ENCODE results near the gene ICOS.
"Not testable (repeated sequence)": the region's sequence is repeated elsewhere in the genome, so short reads cannot be mapped to it uniquely, and the experiment has no call there.

Gene ICOS

DNA sequence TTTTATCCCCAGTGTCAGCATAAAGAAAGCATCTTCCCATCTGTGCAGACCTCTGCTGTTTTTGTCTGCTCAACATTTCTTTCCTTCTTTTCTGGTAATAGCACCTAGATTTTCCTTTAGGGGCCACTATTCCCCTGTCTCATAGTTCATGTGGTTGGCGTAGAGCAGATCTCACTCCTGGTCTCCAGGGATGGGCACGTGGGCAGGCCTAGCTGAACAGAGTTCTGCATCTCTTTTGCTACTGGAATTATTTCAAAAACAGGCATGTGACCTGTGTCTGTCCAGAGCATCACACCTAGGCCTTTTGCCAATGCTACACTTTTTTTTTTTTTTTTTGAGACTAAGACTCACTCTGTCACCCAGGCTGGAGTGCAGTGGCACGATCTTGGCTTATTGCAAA, 17.7 kb upstream of the ICOS start:
- DNase-seq: no peak

DNA sequence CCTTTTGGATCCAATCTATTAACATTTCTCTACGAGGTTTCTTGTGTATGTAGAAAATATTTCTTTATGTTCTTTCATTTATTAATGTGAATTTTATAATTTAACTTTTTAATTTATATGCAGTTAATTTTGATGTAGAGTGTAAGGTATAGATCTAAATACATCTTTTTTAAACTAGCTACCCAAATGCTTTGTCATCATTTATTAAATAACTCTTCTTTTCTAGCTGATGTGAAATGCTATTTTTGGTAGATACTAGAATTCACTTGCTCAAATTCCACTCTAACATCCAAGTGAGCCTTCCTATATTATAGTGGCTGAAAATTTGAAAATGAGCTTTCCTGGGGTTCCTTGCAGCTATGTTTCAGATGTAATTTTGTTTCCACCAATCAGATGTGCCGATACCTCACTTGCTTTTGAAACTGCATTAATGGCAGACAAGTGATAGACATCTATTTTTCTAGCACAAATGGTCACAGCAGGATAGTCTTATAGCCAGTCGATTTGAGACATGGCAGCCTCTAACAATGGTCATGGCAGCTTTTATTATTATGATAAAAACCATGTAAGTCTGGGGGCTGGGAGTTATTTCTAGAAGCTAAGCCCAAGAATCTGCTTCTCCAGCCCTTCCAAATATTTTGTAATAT, 10.9 kb upstream of the ICOS start:
- DNase-seq: no peak

DNA sequence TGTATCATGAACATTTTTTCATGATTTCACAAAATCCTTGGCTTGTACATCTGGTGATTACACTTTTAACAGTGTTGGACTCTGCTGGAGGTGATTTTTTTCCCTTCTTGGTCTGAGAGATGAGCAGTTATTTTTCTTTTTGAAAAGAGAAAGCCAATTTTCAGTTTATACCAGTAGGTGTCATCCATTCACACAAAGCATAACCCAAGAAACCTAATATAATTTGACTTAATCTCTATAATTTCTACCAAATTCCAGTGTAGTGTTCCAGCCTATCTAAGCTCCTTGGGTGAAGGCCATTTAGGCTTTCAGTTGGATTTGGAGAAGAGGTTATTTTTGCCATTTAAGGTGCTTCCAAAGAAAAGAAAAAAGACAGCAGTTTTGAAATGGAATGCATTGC, 7.7 kb upstream of the ICOS start:
- DNase-seq: no peak

DNA sequence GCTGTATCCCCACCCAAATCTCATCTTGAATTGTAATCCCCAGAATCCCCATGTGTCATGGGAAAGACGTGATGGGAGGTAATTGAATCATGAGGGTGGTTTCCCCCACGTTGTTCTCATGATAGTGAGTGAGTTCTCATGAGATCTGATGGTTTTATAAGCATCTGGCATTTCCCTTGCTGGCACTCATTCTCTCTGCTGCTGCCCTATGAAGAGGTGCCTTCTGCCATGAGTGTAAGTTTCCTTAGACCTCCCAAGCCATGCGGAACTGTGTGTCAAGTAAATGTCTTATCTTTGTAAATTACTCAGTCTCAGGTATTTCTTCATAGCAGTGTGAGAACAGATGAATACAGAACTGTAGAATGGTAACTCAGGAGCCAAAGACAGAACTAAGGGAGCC, 5.3 kb upstream of the ICOS start:
- not testable (repeated sequence) for DNase-seq

DNA sequence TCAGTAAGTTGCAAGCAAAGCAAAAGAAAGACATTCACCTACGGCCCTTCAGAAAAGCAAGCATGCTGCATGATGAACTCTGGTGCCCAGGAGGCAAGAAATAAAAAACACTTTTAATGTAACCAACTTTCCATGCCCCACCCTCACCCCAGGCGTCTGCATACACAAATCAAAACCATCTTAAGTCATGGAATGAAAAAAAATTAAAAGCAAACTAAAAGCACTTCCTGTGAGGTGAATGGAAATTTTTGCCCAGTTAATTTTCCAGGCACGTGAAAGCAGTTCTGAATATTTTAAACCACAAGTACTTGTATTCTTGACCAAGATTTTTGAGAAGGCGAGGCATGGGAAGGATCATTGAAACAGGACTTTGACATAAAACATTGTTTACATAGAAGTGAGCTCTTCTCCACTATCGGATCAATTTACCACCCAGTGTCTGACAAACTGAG, 2.5 kb upstream of the ICOS start:
- DNase-seq: no peak

DNA sequence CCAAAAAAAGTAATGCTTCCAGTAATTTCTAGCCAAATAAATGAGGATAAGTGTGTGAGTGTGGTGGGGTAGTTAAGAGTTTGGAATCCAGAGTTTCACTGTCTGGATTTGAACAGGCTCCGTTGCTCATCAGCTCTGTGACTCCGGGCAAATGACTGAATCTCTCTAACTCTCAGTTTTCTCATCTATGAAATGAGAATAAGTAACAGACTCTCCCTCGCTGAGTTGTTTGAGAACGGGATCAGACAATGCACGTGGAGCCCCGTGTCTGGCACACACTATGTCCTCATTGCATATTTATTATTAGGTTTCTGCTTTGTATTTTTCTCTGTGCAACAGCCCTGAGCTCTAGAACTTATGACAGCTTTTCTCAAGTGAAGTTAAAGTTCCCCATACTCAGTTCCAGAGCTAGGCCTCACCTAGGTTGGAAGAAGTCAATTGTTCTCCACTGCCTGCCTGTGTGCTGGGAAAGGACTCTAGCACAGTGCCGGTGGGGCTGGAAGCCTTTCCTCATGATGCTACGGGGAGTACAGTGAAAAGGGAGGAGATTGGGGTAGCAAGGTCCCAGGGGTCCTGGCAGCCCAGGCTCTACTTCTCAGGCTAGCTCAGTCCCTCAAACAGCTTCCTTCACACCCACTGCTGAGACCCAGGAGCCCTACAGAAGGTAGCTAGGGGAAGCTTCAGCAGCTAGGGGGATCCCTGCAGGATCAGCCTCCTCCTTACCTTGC, 1.7 kb upstream of the ICOS start:
- DNase-seq: no peak

DNA sequence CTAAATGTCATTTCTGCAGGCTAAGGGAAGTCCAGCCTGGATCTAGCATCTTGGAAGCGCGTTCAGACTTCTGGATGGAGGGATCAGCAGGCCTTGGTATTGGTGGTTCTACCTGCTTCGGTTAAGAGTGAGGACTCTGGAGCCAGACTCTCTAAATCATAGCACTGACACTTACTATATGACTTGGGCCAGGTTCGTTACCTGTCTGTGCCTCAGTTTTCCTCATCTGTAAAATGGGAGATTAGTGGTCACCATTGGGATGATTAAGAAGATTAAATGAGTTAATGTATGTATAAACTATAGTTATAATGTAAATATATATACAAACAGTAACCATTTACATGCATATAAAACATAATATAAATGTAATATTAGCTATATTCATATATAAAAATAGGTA, 995 bp upstream of the ICOS start:
- DNase-seq: no peak

DNA sequence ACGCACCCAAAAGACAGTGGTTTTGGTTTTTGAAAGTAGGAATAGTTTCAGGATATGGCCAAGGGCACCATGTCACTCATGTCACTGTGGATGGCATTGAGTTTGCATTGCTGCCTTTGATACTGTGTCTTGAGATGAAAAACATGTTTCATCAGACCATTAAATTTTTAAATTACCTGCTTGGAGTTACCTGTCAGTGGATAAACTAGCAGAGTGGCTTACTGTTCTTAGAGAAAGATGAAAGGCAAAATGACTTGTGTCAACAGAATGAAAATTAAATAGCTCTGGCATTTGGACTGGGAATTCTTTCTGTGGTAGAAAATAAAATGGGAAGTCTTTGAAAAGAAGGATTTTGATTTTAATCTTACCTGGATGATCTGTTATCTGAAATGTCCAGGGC, 386 bp downstream of the ICOS start:
- no peak for DNase-seq

DNA sequence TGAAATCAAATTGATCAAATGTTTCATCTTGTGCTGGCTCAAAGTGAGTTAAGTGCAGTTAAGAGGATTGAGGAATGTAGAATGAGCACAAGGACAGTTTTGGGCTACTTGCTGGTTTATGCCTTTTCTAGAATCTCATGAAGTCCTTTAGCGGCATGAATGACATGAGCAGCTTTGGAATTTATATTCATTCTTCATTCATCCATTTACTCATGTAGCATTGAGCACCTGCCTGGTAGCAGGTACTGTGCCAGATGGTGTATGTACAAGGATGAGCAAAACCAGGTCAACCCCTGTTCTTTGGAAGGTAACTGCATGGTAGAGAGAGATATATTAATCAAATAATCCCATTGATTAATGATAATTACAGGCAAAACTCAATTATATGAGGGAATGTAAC, 1.2 kb downstream of the ICOS start:
- no peak for DNase-seq

DNA sequence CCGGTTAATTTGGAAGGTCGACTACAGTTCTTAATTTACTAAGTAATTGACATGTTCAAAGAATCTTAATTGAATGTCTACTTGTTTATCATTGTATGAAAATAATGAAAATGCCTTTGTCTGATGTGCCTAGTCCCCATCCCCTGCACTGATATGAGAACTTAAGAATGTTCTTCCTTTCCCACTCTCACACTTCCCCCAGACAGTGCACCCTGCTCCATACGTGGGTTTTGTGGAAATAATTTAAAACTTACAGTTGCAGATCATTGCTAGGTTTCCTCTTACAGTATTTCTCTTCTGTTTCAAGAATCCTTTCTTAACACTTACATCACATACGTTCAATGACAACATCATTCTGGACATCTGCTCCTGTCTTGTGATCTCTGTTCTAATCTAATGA, 3.5 kb downstream of the ICOS start:
- no peak for DNase-seq

DNA sequence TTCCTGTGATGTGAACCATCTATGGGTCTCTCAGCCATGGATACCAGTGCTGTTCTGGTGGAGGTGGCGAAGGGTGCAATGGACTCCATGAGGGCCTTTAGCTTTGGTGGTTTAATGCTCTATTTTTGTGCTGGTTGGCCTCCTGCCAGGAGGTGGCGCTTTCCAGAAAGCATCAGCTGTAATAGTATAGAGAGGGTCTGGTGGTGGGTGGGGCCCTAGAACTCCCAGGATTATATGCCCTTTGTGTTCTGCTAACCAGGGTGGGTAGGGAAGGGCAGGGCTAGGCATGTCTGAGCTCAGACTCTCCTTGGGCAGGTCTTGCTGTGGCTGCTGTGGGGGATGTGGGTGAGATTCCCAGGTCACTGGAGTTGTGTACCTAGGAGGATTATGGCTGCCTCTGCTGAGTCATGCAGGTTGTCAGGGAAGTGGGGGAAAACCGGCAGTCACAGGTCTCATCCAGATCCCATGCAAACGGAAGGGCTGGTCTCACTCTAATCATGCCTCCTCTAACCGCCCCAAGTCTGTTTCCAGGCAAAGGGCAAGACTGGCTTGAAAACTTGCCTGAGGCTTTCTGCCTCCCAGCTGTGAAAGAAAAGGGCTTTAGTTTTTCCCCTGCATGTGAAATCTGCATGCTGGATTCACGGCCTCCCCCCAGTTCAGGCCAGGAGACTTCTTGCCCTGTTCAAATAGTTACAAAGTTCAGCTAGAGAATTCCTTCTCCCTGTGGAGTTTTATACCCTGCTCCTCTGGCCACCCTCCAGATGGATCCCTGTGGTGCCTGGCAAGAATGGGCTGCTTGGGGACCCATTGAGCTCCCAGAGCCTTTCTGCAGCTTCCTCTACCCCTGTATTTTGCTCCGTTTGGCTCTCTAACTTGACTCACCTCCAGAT, 7.2 kb downstream of the ICOS start:
- not testable (repeated sequence) for DNase-seq

DNA sequence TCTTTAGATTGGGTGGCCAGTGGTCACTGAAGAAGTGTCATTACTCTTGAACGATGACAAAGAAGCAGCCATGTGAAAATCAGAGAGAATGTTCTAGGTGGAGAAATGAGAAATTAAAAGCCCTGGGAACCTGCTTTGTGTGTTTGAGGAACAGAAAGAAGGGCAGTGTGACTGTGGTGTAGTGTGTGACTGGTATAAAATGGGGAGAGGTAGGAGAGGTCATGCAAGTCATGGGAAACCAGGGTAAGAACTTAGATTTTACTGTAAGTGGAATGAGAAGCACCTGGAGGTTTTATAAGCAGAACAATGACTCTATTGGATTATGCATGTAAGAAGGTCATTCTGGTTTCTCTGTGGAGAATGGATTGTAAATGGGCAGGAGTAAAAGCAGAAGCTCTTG, 12.2 kb downstream of the ICOS start:
- DNase-seq: no peak

DNA sequence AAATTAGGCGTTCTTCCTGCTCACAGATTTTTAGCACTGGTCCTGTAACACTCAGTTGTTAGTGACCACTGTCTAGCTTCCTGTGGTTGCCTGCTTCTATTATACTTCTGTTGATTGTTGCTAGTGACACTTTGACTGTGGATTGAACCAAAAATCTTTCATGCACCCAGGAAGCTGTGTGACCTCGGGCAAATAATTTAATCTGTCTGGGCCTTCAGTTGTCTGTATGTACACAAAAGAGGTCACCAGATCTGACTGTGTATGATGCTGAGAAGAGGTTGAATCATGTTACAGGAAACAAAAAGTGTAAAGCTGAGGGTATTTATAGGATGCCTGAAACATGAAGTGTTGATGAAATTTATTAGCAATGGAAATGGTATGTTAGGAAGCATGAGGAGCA, 12.7 kb downstream of the ICOS start:
- no peak for DNase-seq

DNA sequence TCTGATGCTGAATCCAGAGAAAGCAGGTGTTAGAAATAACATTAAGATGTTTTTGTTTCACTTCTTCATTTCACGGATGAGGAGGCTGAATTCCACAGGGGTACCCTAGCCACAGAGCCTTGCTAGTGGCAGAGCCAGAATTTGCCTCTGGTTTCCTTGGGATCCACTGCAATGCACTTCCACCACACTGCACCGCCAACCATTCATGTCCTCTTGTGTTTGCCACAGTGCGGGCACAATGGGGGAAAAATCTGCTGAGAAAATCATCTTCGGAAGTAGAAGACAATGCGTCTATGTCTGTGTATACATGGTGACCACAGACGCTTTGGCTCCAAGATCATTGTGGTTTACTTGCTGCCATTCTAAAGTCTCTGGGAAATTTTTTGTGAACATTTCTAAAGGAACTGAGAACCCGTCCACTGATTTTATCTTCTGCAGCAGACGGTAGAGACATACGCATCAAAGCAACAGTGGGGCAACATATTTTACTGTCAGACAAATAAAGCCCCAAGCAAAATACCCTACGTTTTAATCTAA, 14.9 kb downstream of the ICOS start:
- DNase-seq: no peak

DNA sequence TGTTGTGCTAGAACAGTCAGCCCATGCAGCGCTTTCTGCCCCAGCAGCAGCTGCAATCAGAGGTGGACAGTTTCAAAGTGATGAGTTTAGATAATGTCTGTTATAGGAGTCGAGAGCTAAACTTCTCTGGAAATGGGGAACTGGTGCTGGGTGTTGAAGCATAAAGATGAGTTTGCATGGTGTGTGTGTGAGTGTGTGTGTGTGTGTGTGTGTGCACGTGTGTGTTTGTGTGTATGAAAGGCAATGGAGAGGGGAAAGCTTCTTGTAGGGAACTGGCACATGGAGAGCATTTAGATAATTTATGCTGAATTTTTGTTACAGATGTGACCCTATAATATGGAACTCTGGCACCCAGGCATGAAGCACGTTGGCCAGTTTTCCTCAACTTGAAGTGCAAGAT, 22.7 kb downstream of the ICOS start:
- no peak for DNase-seq

DNA sequence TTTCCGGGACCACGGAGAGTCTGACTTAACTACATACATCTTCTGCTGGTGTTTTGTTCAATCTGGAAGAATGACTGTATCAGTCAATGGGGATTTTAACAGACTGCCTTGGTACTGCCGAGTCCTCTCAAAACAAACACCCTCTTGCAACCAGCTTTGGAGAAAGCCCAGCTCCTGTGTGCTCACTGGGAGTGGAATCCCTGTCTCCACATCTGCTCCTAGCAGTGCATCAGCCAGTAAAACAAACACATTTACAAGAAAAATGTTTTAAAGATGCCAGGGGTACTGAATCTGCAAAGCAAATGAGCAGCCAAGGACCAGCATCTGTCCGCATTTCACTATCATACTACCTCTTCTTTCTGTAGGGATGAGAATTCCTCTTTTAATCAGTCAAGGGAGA, 23.1 kb downstream of the ICOS start:
- no peak for DNase-seq

DNA sequence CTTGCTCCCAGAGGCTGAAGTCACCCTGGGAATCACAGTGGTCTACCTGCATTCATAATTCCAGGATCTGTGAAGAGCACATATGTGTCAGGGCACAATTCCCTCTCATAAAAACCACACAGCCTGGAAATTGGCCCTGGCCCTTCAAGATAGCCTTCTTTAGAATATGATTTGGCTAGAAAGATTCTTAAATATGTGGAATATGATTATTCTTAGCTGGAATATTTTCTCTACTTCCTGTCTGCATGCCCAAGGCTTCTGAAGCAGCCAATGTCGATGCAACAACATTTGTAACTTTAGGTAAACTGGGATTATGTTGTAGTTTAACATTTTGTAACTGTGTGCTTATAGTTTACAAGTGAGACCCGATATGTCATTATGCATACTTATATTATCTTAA, 24.2 kb downstream of the ICOS start:
- DNase-seq: no peak

DNA sequence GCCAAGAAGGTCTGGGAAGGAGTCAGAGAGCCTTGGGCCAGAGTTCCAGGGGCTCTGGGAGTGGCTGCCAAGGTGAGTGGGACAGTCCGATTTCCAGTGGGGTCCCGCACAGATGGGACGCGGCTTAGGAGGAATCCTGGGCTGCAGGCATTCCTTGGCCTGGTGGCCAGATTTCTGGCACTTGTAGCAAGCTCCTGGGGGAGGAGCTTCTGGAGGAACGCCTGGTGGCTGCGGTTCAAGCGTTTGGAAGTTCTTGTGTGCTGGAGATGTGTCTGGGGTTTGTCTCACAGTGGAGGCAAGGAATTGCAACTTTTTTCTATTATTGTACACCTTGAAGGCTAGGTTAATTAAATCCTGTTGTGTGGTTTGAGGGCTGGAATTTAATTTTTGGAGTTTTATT, 28.6 kb downstream of the ICOS start:
- not testable (repeated sequence) for DNase-seq

DNA sequence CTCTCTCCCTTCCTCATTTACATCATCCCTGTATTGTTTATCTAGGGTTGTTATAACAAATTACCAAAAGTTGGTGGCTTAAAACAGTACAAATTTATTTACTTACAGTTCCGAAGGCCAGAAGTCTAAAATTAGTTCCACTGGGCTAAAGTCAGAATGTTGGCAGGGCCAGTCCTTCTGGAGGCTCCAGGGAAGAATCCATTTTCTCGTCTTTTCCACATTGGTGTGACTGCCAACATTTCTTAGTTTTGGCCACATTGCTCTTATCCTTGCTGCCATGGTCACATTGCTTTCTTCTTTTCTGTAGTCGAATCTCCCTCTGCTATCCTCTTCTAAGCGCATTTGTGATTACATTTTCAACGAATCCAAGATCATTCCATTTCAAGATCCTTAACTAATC, 34.7 kb downstream of the ICOS start:
- DNase-seq: no peak

DNA sequence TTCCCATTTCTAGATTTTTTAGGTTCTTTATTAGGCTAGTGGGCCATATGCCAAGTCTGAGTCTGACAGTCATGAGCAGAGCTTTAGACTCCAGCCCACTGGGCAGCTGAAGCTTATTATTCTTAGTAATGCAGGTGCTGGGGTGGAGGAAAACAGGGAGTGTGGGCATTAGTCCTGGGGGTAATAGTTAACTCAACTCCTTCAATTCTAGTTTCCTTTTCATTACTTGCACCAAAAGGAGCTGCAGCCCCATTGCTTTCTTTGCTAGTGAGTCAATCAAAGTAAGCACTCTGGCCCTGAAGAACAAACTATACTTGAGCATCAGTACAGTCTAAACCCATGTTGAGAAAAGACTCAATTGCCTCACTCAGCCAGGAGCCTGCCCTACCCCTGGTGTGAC, 35.5 kb downstream of the ICOS start:
- no peak for DNase-seq

DNA sequence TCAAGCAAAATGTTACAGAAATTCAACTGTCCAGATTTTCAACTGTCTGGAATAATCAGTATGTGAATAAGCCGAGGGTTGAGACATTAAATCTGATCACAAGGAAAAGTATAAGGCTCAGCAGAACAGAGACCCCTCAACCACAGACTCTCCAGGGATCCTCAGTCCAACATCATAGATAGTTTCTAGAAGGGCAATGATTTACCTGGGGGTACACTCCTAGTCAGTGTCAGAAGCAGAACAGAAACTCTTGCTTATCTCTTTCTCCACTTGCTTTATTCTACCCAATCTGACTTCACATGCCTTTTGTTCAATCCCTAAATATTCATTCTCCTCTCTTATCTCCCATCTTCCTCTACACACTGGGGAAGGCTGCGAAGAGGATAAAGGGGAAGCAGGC, 36.4 kb downstream of the ICOS start:
- DNase-seq: no peak

DNA sequence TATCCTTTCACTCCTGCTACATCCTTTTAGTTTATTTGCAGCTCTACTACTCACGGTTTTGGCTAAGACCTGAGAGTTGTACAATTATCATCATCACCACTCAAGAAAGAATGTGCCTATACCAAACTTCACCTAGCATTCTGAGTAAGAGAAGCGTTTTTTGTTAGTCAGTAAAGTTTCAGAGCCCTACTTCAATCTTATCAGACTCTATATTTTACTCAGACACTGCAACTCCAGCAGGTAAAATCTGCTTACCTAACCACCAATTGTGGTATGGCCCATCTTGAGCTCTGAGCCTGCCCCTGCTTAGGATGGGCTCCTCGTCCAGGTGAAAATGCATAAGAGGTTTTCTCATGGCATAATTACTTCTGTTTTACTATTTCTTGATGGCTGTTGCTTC, 37.1 kb downstream of the ICOS start:
- no peak for DNase-seq

DNA sequence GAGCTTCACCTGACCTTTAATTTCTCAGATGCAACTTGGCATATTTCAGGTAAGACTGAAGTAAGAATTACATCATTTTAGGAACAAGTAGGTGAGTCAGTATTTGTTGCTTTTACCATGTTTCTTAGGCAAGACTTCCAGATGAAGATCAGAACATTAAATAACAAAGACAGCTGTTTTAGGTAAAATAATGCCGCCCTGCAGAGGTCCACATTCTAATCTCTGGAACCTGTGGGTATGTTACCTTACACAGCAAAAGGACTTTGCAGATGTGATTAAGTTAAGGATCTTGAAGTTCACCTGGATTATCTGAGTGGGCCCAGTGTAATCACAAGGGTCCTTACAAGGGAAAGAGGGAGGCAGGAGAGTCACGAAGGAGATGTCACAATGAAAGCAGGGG, 39.3 kb downstream of the ICOS start:
- DNase-seq: no peak

DNA sequence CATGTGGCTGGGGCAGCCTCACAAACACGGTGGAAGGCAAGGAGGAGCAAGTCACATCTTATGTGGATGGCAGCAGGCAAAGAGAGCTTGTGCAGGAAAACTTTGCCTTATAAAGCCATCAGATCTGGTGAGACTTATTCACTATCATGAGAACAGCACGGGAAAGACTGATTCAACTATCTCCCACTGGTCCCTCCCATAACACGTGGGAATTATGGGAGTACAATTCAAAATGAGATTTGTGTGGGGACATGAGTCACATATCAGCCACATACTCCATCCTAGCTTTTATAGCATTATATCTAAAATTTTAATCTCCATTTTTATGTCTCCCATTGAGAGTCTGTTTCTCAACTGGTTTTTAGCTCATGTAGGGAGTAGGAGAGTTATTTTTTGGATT, 45.7 kb downstream of the ICOS start:
- DNase-seq: no peak
